H9 (cell line): Measurements from ENCODE around the gene PIP5K1A. TPM values are rescaled to one million over a fixed set of nuclear protein-coding genes. Genes with fewer than 3 reads are reported as not detected.

ENCODE experiments used
- DNase-seq: peaks from one replicate; pipeline ENCODE4 v3.0.0-alpha.2; 2017
- H2AFZ ChIP-seq: one replicate; pipeline ENCODE4 v1.6.1; 2013; ENCODE audit warnings: mild to moderate bottlenecking, low read length, control low read depth, moderate library complexity
- H2AK5ac ChIP-seq: 2 replicates; pipeline ENCODE4 v1.6.1; 2013; ENCODE audit warnings: low read length, control low read depth, mixed read lengths; ENCODE audit not compliant: insufficient read length
- H2BK120ac ChIP-seq: one replicate; pipeline ENCODE4 v1.6.1; 2013; ENCODE audit warnings: low read depth, mild to moderate bottlenecking, low read length, control low read depth, inconsistent platforms; ENCODE audit not compliant: poor library complexity, severe bottlenecking
- H2BK12ac ChIP-seq: 2 replicates; pipeline ENCODE4 v1.6.1; 2013; ENCODE audit warnings: low read length, control low read depth, mixed read lengths, low read depth; ENCODE audit not compliant: insufficient read length
- H2BK15ac ChIP-seq: 2 replicates; pipeline ENCODE4 v1.6.1; 2013; ENCODE audit warnings: low read depth, low read length, control low read depth
- H2BK20ac ChIP-seq: one replicate; pipeline ENCODE4 v1.6.1; 2013; ENCODE audit warnings: low read depth, mild to moderate bottlenecking, low read length, control low read depth, inconsistent platforms; ENCODE audit not compliant: poor library complexity, severe bottlenecking
- H2BK5ac ChIP-seq: 2 replicates; pipeline ENCODE4 v1.6.1; 2013; ENCODE audit warnings: low read length, control low read depth, mixed read lengths; ENCODE audit not compliant: insufficient read length
- H3K14ac ChIP-seq: 2 replicates; pipeline ENCODE4 v1.6.1; 2013; ENCODE audit warnings: low read length, control low read depth; ENCODE audit not compliant: insufficient read depth
- H3K18ac ChIP-seq: 2 replicates; pipeline ENCODE4 v1.6.1; 2013; ENCODE audit warnings: low read depth, mild to moderate bottlenecking, mixed read lengths, low read length, control low read depth; ENCODE audit not compliant: insufficient read length
- H3K23ac ChIP-seq: 2 replicates; pipeline ENCODE4 v1.6.1; 2013; ENCODE audit warnings: low read length, control low read depth, mixed read lengths, low read depth; ENCODE audit not compliant: insufficient read length
- H3K23me2 ChIP-seq: 2 replicates; pipeline ENCODE4 v1.6.1; 2013; ENCODE audit warnings: low read depth, mild to moderate bottlenecking, mixed read lengths, low read length, control low read depth; ENCODE audit not compliant: insufficient read length, poor library complexity, severe bottlenecking
- H3K27ac ChIP-seq: 2 replicates; pipeline ENCODE4 v1.5.1; 2013; ENCODE audit warnings: low read length, control low read depth, mixed read lengths, low read depth; ENCODE audit not compliant: insufficient read length
- H3K27me3 ChIP-seq: 2 replicates; pipeline ENCODE4 v1.6.1; 2013; ENCODE audit warnings: low read length, control low read depth, inconsistent platforms; ENCODE audit not compliant: insufficient read depth
- H3K4ac ChIP-seq: 2 replicates; pipeline ENCODE4 v1.6.1; 2013; ENCODE audit warnings: low read depth, mild to moderate bottlenecking, control low read depth, inconsistent platforms, low read length, moderate library complexity
- H3K4me1 ChIP-seq: 2 replicates; pipeline ENCODE4 v1.6.1; 2013; ENCODE audit warnings: low read length, control low read depth, inconsistent platforms; ENCODE audit not compliant: insufficient read depth
- H3K4me2 ChIP-seq: 2 replicates; pipeline ENCODE4 v1.6.1; 2013; ENCODE audit warnings: low read length, control low read depth, mixed read lengths; ENCODE audit not compliant: insufficient read length, insufficient read depth
- H3K56ac ChIP-seq: 2 replicates; pipeline ENCODE4 v1.6.1; 2013; ENCODE audit warnings: low read depth, mild to moderate bottlenecking, mixed read lengths, low read length, control low read depth; ENCODE audit not compliant: insufficient read length
- H3K79me1 ChIP-seq: 2 replicates; pipeline ENCODE4 v1.6.1; 2013; ENCODE audit warnings: low read depth, mild to moderate bottlenecking, moderate library complexity, low read length, control low read depth, inconsistent platforms; ENCODE audit not compliant: insufficient read depth, poor library complexity, severe bottlenecking
- H3K79me2 ChIP-seq: 2 replicates; pipeline ENCODE4 v1.6.1; 2013; ENCODE audit warnings: low read length, control low read depth, inconsistent platforms; ENCODE audit not compliant: insufficient read depth
- H3K9ac ChIP-seq: 2 replicates; pipeline ENCODE4 v1.6.1; 2013; ENCODE audit warnings: low read length, control low read depth, mixed read lengths; ENCODE audit not compliant: insufficient read length; ENCODE audit errors: extremely low read depth
- H3K9me3 ChIP-seq: one replicate; pipeline ENCODE4 v1.6.1; 2013; ENCODE audit warnings: low read depth, low read length, inconsistent platforms; ENCODE audit not compliant: control insufficient read depth
- H3T11ph ChIP-seq: one replicate; pipeline ENCODE4 v1.6.1; 2013; ENCODE audit warnings: mild to moderate bottlenecking, low read length, control low read depth, inconsistent platforms
- H4K20me1 ChIP-seq: one replicate; pipeline ENCODE4 v1.6.1; 2013; ENCODE audit not compliant: control insufficient read depth, insufficient read length, insufficient read depth
- H4K5ac ChIP-seq: 2 replicates; pipeline ENCODE4 v1.6.1; 2013; ENCODE audit warnings: low read depth, mild to moderate bottlenecking, mixed read lengths, low read length, control low read depth; ENCODE audit not compliant: insufficient read length
- H4K8ac ChIP-seq: replicated peaks from 2 replicates; pipeline ENCODE4 v1.6.1; 2013; ENCODE audit warnings: low read length, control low read depth, mixed read lengths, low read depth; ENCODE audit not compliant: insufficient read length
- H4K91ac ChIP-seq: 2 replicates; pipeline ENCODE4 v1.6.1; 2013; ENCODE audit warnings: low read depth, mild to moderate bottlenecking, moderate library complexity, mixed read lengths, low read length, control low read depth; ENCODE audit not compliant: insufficient read length
- H3K27ac Mint-ChIP-seq, 3 experiments: 2 replicates in 2 of 3; 3 replicates in 1 of 3; pipeline ENCODE4 v1.8.0; 2020 to 2021; ENCODE audit warnings: mixed read lengths in 3 of 3, mild to moderate bottlenecking in 1 of 3, moderate library complexity in 1 of 3
- H3K27me3 Mint-ChIP-seq: 2 replicates; pipeline ENCODE4 v1.8.0; 2021; ENCODE audit warnings: low read depth, mild to moderate bottlenecking, moderate library complexity, mixed read lengths
- H3K36me3 Mint-ChIP-seq, 3 experiments: 2 replicates in 2 of 3; 3 replicates in 1 of 3; pipeline ENCODE4 v1.8.0; 2020 to 2021; ENCODE audit warnings: low read depth in 3 of 3, mixed read lengths in 3 of 3; ENCODE audit not compliant: insufficient read depth in 1 of 3
- H3K4me1 Mint-ChIP-seq, 2 experiments: 2 replicates each; pipeline ENCODE4 v1.8.0; 2020; ENCODE audit warnings: mixed read lengths in 2 of 2
- H3K4me3 Mint-ChIP-seq, 2 experiments: 2 replicates in 1 of 2; 3 replicates in 1 of 2; pipeline ENCODE4 v1.8.0; 2020 to 2021; ENCODE audit warnings: mild to moderate bottlenecking in 2 of 2, mixed read lengths in 2 of 2, moderate library complexity in 1 of 2
- H3K9me3 Mint-ChIP-seq, 2 experiments: 2 replicates in 1 of 2; 3 replicates in 1 of 2; pipeline ENCODE4 v1.8.0; 2020; ENCODE audit warnings: mild to moderate bottlenecking in 2 of 2, mixed read lengths in 2 of 2, moderate library complexity in 1 of 2
- CTCF ChIP-seq: fragments of 200-600 bp; sonication (generic); conservative IDR thresholded peaks from 3 replicates; pipeline ENCODE4 v1.8.0; 2021; ENCODE audit warnings: antibody characterized with exemption, mild to moderate bottlenecking
- whole genome bisulfite sequencing: extraction: QIAGEN DNeasy Blood & Tissue Kit; methylation state at CpG from one replicate; pipeline ENCODE4 v1.1.7; 2013; ENCODE audit warnings: missing lambda C conversion rate, low lambda C conversion rate, mixed read lengths; ENCODE audit not compliant: insufficient read length; ENCODE audit errors: extremely low coverage; 5-methylcytosine and 5-hydroxymethylcytosine counted together
- total RNA-seq: library from RNA; stranded (reverse); gene quantifications from 2 replicates; pipeline ENCODE4 v1.2.1, GENCODE V29; 2021

Gene PIP5K1A
- total RNA-seq, 1 experiment from 2014 or later = 94.6 TPM

GRCh38 chr1:151164732-151165280 is 33.5 kb upstream of the PIP5K1A start:
- Histone ChIP-seq H4K20me1 (no peaks in the 10 kb centered on the region), H4K8ac (no peak overlapping the region), H2BK5ac (no peak overlapping the region), H2AFZ (no peak overlapping the region), H3K56ac (no peak overlapping the region), H3K79me1 (no peaks in the 10 kb centered on the region), H3T11ph (no peak overlapping the region), H2BK20ac (no peak overlapping the region), H3K14ac (no peak overlapping the region), H3K4ac (no peak overlapping the region), H2BK120ac (no peak overlapping the region), H3K9ac (peak overlapping the region; percentile 81), H2BK12ac (no peak overlapping the region), H3K4me2 (peak overlapping the region; percentile 70), H4K5ac (no peak overlapping the region), H2BK15ac (no peak overlapping the region), H3K27ac (no peak overlapping the region), H3K27me3 (no peaks in the 10 kb centered on the region), H4K91ac (no peak overlapping the region), H3K4me1 (0 out of 2 replicates have a peak, but pooled peaks cover 4% of the 10 kb centered on the region), H3K79me2 (no peaks in the 10 kb centered on the region), H3K18ac (no peak overlapping the region), H3K9me3 (no peaks in the 10 kb centered on the region), H2AK5ac (no peak overlapping the region), H3K23me2 (peaks cover 13% of the 10 kb centered on the region), H3K23ac (no peak overlapping the region)
- no peak for TF ChIP-seq CTCF
- H3K4me1 Mint-ChIP-seq = peaks cover 17 to 20% of the 10 kb centered on the region in 2 experiments
- peaks cover 19 to 47% (median 45%) of the 10 kb centered on the region in 3 experiments; a peak in 6 of 7 replicates for H3K36me3 Mint-ChIP-seq
- peak overlapping the region; percentile 96 to 98 for H3K4me3 Mint-ChIP-seq
- DNase-seq = no peak
- peak overlapping the region; percentile 60 to 91 (median 82); a peak in 5 of 7 replicates for H3K27ac Mint-ChIP-seq
- H3K27me3 Mint-ChIP-seq = peaks cover 3% of the 10 kb centered on the region; the same call in 1 of the 2 replicates
- no peaks in the 10 kb centered on the region; a peak in 1 of 5 replicates for H3K9me3 Mint-ChIP-seq
- WGBS = no CpG with 5 or more reads among the region's 11 CpGs
